Measurements from ENCODE around the gene AKAP1. TPM values are rescaled to one million over a fixed set of nuclear protein-coding genes. Genes with fewer than 3 reads are reported as not detected.

Gene AKAP1
- total and polyA plus RNA-seq, 2 donors (not counting 1 experiment from before 2014, with no cell fraction given) = 20.1 to 26.6 TPM

GRCh38 chr17:57075193-57075592, 9.9 kb upstream of the AKAP1 start:
- POLR2A ChIA-PET = no interaction called here
- TF ChIP-seq CTCF (IDR thresholded peaks at IDR 0.05) = no peak
- TF ChIP-seq EZH2 (IDR thresholded peaks at IDR 0.05; ENCODE audit: borderline replicate concordance, insufficient read depth, low read depth, low read length, poor library complexity, severe bottlenecking) = no peak
- H3K9me3 Mint-ChIP-seq (ENCODE audit: insufficient read depth) = no peaks in the 10 kb centered on the region
- intact Hi-C loops (cut with micrococcal nuclease) = no loop called here
- Histone ChIP-seq H3K27ac (ENCODE audit: low read length in 2 of 2) (no peak overlapping the region), H3K79me2 (ENCODE audit: control insufficient read depth, insufficient read depth, low read length) (no peaks in the 10 kb centered on the region), H3K4me2 (replicated peaks; ENCODE audit: low read depth, low read length, poor library complexity, severe bottlenecking) (no peak overlapping the region), H3K4me1 (ENCODE audit: control insufficient read depth in 2 of 2, insufficient read depth in 2 of 2, low read length in 2 of 2) (no peaks in the 10 kb centered on the region), H3K36me3 (replicated peaks in 1 of 2; ENCODE audit: control extremely low read depth in 1 of 2, control insufficient read depth in 1 of 2, extremely low read depth in 1 of 2, insufficient read depth in 2 of 2, low read length in 1 of 2) (no peaks in the 10 kb centered on the region), H2AFZ (ENCODE audit: insufficient read depth, low read depth, low read length, poor library complexity, severe bottlenecking) (no peak overlapping the region), H4K20me1 (ENCODE audit: control insufficient read depth, insufficient read depth, low read length, poor library complexity, severe bottlenecking) (no peaks in the 10 kb centered on the region), H3K9me3 (ENCODE audit: control extremely low read depth in 1 of 3, control insufficient read depth in 2 of 3, insufficient read depth in 1 of 3, low read length in 2 of 3) (no peaks in the 10 kb centered on the region), H3K4me3 (ENCODE audit: control extremely low read depth in 1 of 5, extremely low read depth in 1 of 5, insufficient read depth in 1 of 5, low read depth in 2 of 5, low read length in 4 of 5) (no peak overlapping the region), H3K9ac (ENCODE audit: low read length) (no peak overlapping the region), H3K27me3 (replicated peaks in 1 of 4; ENCODE audit: control extremely low read depth in 1 of 4, control insufficient read depth in 3 of 4, insufficient read depth in 4 of 4, low read length in 3 of 4) (no peaks in the 10 kb centered on the region)
- H3K27me3 Mint-ChIP-seq = peaks cover 2% of the 10 kb centered on the region
- ATAC-seq (ENCODE audit: low read depth) = no peak
- no CpG with 5 or more reads among the region's 3 CpGs for WGBS (ENCODE audit: insufficient coverage)
- no peak overlapping the region for H3K4me3 Mint-ChIP-seq
- DNase-seq = no peak
- CTCF ChIA-PET = no interaction called here
- H3K27ac Mint-ChIP-seq = no peak overlapping the region
- peaks cover 2% of the 10 kb centered on the region for H3K4me1 Mint-ChIP-seq

DNA sequence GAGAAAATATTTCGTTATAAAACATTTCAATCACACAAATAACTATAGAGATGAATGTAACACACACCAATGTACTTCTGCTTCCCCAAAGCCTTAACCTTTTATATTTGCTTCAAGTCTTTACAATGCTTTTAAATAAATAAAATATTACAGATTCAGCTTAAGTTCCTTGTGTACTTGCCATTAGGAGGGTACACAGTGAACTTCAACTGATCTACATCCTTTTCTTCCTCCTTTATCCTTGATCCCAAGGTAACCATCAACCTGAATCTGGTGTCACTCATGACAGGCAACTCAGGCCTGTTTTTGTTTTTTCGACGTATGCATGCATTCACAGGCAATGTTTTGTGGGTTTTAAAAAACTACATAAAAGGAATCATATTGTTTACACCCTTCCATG, 9.3 kb upstream of the AKAP1 start:
- no peak for TF ChIP-seq EZH2 (IDR thresholded peaks at IDR 0.05; ENCODE audit: borderline replicate concordance, insufficient read depth, low read depth, low read length, poor library complexity, severe bottlenecking)
- no peak for TF ChIP-seq CTCF (IDR thresholded peaks at IDR 0.05)
- no peaks in the 10 kb centered on the region for H3K9me3 ChIP-seq (ENCODE audit: control extremely low read depth in 1 of 3, control insufficient read depth in 2 of 3, insufficient read depth in 1 of 3, low read length in 2 of 3)
- Mint-ChIP-seq H3K27ac (no peak overlapping the region), H3K27me3 (peaks cover 2% of the 10 kb centered on the region), H3K4me3 (no peak overlapping the region), H3K9me3 (ENCODE audit: insufficient read depth) (no peaks in the 10 kb centered on the region), H3K4me1 (peaks cover 2% of the 10 kb centered on the region)
- H3K27ac ChIP-seq (ENCODE audit: low read length in 2 of 2) = no peak overlapping the region
- intact Hi-C loops (cut with micrococcal nuclease) = no loop called here
- no peak overlapping the region for H3K4me3 ChIP-seq (ENCODE audit: control extremely low read depth in 1 of 5, extremely low read depth in 1 of 5, insufficient read depth in 1 of 5, low read depth in 2 of 5, low read length in 4 of 5)
- DNase-seq (no peak), ATAC-seq (ENCODE audit: low read depth) (no peak)
- H3K4me1 ChIP-seq (ENCODE audit: control insufficient read depth in 2 of 2, insufficient read depth in 2 of 2, low read length in 2 of 2) = no peaks in the 10 kb centered on the region
- no peaks in the 10 kb centered on the region for H3K36me3 ChIP-seq (replicated peaks in 1 of 2; ENCODE audit: control extremely low read depth in 1 of 2, control insufficient read depth in 1 of 2, extremely low read depth in 1 of 2, insufficient read depth in 2 of 2, low read length in 1 of 2)
- POLR2A ChIA-PET = no interaction called here
- CTCF ChIA-PET = no interaction called here
- no peaks in the 10 kb centered on the region for H3K79me2 ChIP-seq (ENCODE audit: control insufficient read depth, insufficient read depth, low read length)
- H3K27me3 ChIP-seq (replicated peaks in 1 of 4; ENCODE audit: control extremely low read depth in 1 of 4, control insufficient read depth in 3 of 4, insufficient read depth in 4 of 4, low read length in 3 of 4) = no peaks in the 10 kb centered on the region
- H3K9ac ChIP-seq (ENCODE audit: low read length) = no peak overlapping the region
- H3K4me2 ChIP-seq (replicated peaks; ENCODE audit: low read depth, low read length, poor library complexity, severe bottlenecking) = no peak overlapping the region
- H2AFZ ChIP-seq (ENCODE audit: insufficient read depth, low read depth, low read length, poor library complexity, severe bottlenecking) = no peak overlapping the region
- WGBS (ENCODE audit: insufficient coverage) = 100% methylated on average over 1 of the region's 3 CpGs
- H4K20me1 ChIP-seq (ENCODE audit: control insufficient read depth, insufficient read depth, low read length, poor library complexity, severe bottlenecking) = no peaks in the 10 kb centered on the region

All from B cell (primary cell).